Thoracic aorta (tissue), 2 donors: ENCODE measurements around the gene ZNF280B. TPM values are rescaled to one million over a fixed set of nuclear protein-coding genes. Genes with fewer than 3 reads are reported as not detected.

ENCODE experiments used
- ATAC-seq: fragments of 150-250 bp; one replicate; pipeline ENCODE4 v1.8.0; 2017; ENCODE audit warnings: low read depth; ENCODE audit not compliant: insufficient number of reproducible peaks, low FRiP score
- DNase-seq: peaks from one replicate; pipeline ENCODE4 v3.0.0-alpha.2; 2020; ENCODE audit warnings: low spot score
- H3K27ac ChIP-seq, 2 donors: fragments of 200-600 bp; sonication (generic); 1 replicate in 1 of 2; 2 replicates in 1 of 2; pipeline ENCODE4 v1.5.1; 2016; ENCODE audit warnings: mild to moderate bottlenecking in 2 of 2, moderate library complexity in 2 of 2
- H3K27me3 ChIP-seq: fragments of 200-600 bp; sonication (generic); replicated peaks from 2 replicates; pipeline ENCODE4 v1.6.0; 2016; ENCODE audit warnings: mild to moderate bottlenecking; ENCODE audit not compliant: insufficient read depth
- H3K36me3 ChIP-seq: fragments of 200-600 bp; sonication (generic); one replicate; pipeline ENCODE4 v1.5.1; 2016
- H3K4me1 ChIP-seq, 2 donors: fragments of 200-600 bp; sonication (generic); 1 replicate in 1 of 2; 2 replicates in 1 of 2; pipeline versions ENCODE4 v1.5.1 to v1.6.0; 2016; ENCODE audit warnings: low read depth in 2 of 2, mild to moderate bottlenecking in 1 of 2; ENCODE audit not compliant: control insufficient read depth in 1 of 2
- H3K4me3 ChIP-seq: fragments of 200-600 bp; sonication (generic); 2 replicates; pipeline ENCODE4 v1.5.1; 2016; ENCODE audit warnings: mild to moderate bottlenecking
- H3K9me3 ChIP-seq: fragments of 200-600 bp; sonication (generic); 2 replicates; pipeline ENCODE4 v1.5.1; 2016
- total RNA-seq, 2 donors: library from RNA; depleted of rRNA; stranded (reverse); fragments of >200 nt; gene quantifications; one replicate each; pipeline versions ENCODE4 v1.1.0 to v1.2.3, GENCODE V29; 2016
- TF ChIP-seq, protein P1 (sequence below): fragments of 200-600 bp; sonication (generic); IDR thresholded peaks from one replicate; pipeline ENCODE4 v1.5.1; 2019; ENCODE audit warnings: antibody characterized with exemption

The ZNF280B gene
- total RNA-seq, 2 donors from 2014 or later, result not detected

DNA sequence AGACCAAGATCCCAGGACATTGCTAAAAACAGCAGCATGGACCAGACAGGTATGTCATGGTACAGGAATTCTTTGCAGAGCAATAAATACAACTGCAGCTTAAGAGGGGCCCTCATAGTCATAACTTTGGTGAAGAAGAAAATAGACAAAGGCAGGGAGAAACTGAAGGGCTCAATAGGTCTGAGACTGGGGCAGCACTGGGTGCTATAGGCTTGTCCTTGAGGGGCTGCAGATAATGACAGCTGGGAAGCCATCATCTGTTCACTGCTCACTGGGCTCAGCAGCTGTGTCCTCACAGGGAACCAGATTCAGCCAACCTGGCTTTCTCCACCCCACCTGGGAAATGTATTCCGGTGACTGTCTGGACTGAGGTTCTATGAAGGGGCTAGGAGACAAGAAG is 68.4 kb downstream of the ZNF280B start:
- H3K36me3 ChIP-seq, result no peaks in the 10 kb centered on the region
- H3K9me3 ChIP-seq, result no peaks in the 10 kb centered on the region
- no peaks in the 10 kb centered on the region for H3K4me1 ChIP-seq
- TF ChIP-seq, protein P1, sequence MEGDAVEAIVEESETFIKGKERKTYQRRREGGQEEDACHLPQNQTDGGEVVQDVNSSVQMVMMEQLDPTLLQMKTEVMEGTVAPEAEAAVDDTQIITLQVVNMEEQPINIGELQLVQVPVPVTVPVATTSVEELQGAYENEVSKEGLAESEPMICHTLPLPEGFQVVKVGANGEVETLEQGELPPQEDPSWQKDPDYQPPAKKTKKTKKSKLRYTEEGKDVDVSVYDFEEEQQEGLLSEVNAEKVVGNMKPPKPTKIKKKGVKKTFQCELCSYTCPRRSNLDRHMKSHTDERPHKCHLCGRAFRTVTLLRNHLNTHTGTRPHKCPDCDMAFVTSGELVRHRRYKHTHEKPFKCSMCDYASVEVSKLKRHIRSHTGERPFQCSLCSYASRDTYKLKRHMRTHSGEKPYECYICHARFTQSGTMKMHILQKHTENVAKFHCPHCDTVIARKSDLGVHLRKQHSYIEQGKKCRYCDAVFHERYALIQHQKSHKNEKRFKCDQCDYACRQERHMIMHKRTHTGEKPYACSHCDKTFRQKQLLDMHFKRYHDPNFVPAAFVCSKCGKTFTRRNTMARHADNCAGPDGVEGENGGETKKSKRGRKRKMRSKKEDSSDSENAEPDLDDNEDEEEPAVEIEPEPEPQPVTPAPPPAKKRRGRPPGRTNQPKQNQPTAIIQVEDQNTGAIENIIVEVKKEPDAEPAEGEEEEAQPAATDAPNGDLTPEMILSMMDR, result no peak
- no peaks in the 10 kb centered on the region for H3K27me3 ChIP-seq
- DNase-seq (no peak), ATAC-seq (no peak)
- no peak overlapping the region for H3K27ac ChIP-seq
- no peak overlapping the region for H3K4me3 ChIP-seq

Other genes starting within 250 kb of the ZNF280B start
- not detected for gene ZNF280A, start 11.5 kb upstream of the ZNF280B start, total RNA-seq
- not detected for gene PRAME, start 50.5 kb upstream of the ZNF280B start, total RNA-seq
- gene GGTLC2, start 135.9 kb upstream of the ZNF280B start, total RNA-seq, result not detected